ENCODE results near the gene MIF4GD. TPM values are rescaled to one million over a fixed set of nuclear protein-coding genes. Genes with fewer than 3 reads are reported as not detected.

Gene MIF4GD
- total and polyA plus RNA-seq, 2 donors (not counting 1 experiment from before 2014, with no cell fraction given) = 41.5 to 87.4 TPM

GRCh38 chr17:75270218-75270965 lies 639 bp downstream of the MIF4GD start:
- peak; percentile 41 for ATAC-seq (ENCODE audit: low read depth)
- Histone ChIP-seq H3K4me2 (replicated peaks; ENCODE audit: low read depth, low read length, poor library complexity, severe bottlenecking) (peak overlapping the region; percentile 95), H4K20me1 (ENCODE audit: control insufficient read depth, insufficient read depth, low read length, poor library complexity, severe bottlenecking) (no peaks in the 10 kb centered on the region), H3K27ac (ENCODE audit: low read length in 2 of 2) (peak overlapping the region; percentile 84 to 90), H3K27me3 (replicated peaks in 1 of 4; ENCODE audit: control extremely low read depth in 1 of 4, control insufficient read depth in 3 of 4, insufficient read depth in 4 of 4, low read length in 3 of 4) (no peaks in the 10 kb centered on the region), H3K4me1 (ENCODE audit: control insufficient read depth in 2 of 2, insufficient read depth in 2 of 2, low read length in 2 of 2) (peaks cover 17 to 28% of the 10 kb centered on the region in 2 donors), H3K9ac (ENCODE audit: low read length) (peak overlapping the region; percentile 86), H3K36me3 (replicated peaks in 1 of 2; ENCODE audit: control extremely low read depth in 1 of 2, control insufficient read depth in 1 of 2, extremely low read depth in 1 of 2, insufficient read depth in 2 of 2, low read length in 1 of 2) (peaks cover 0 to 29% of the 10 kb centered on the region in 2 experiments), H3K79me2 (ENCODE audit: control insufficient read depth, insufficient read depth, low read length) (peaks cover 24% of the 10 kb centered on the region), H3K9me3 (ENCODE audit: control extremely low read depth in 1 of 3, control insufficient read depth in 2 of 3, insufficient read depth in 1 of 3, low read length in 2 of 3) (no peaks in the 10 kb centered on the region), H3K4me3 (ENCODE audit: control extremely low read depth in 1 of 5, extremely low read depth in 1 of 5, insufficient read depth in 1 of 5, low read depth in 2 of 5, low read length in 4 of 5) (peak overlapping the region; percentile 27 to 98 (median 94)), H2AFZ (ENCODE audit: insufficient read depth, low read depth, low read length, poor library complexity, severe bottlenecking) (peak overlapping the region; percentile 89)
- DNase-seq = no peak
- H3K27me3 Mint-ChIP-seq = no peaks in the 10 kb centered on the region
- CTCF ChIA-PET = interaction anchor here (0.6 to 3.7 kb wide), 43 partner anchors 9 to 493 kb away, joined by 3 to 62 read pairs (median 4); partner anchors contain the start of genes FDXR, GGA3, GRB2 and LLGL2
- peak overlapping the region; percentile 85 for H3K4me3 Mint-ChIP-seq
- intact Hi-C loops (cut with micrococcal nuclease) = loop anchor here (2.0 kb wide), 1 partner anchor 28 kb away; no protein-coding TSS in a partner anchor
- TF ChIP-seq CTCF (IDR thresholded peaks at IDR 0.05) = no peak
- TF ChIP-seq EZH2 (IDR thresholded peaks at IDR 0.05; ENCODE audit: borderline replicate concordance, insufficient read depth, low read depth, low read length, poor library complexity, severe bottlenecking) = no peak
- no peaks in the 10 kb centered on the region for H3K9me3 Mint-ChIP-seq (ENCODE audit: insufficient read depth)
- peaks cover 23% of the 10 kb centered on the region for H3K4me1 Mint-ChIP-seq
- POLR2A ChIA-PET = interaction anchor here (0.5 to 4.2 kb wide), 17 partner anchors 9 to 397 kb away, joined by 3 to 40 read pairs (median 3); partner anchors contain the start of genes GGA3, GRB2, MRPS7 and NUP85
- 2% methylated on average over 47 of the region's 47 CpGs for WGBS (ENCODE audit: insufficient coverage)
- H3K27ac Mint-ChIP-seq = peak overlapping the region; percentile 89

All from B cell (primary cell).